Neutrophil (primary cell): ENCODE data around the gene KRTAP5-9.
"Not testable (repeated sequence)": the region's sequence is repeated elsewhere in the genome, so short reads cannot be mapped to it uniquely, and the experiment has no call there.

Experiments used
- H3K27ac ChIP-seq: fragments of 200-600 bp; sonication (generic); 2 replicates; pipeline ENCODE4 v1.5.1; 2016; ENCODE audit warnings: mild to moderate bottlenecking, moderate library complexity
- H3K27me3 ChIP-seq: fragments of 200-600 bp; sonication (generic); 2 replicates; pipeline ENCODE4 v1.6.0; 2016; ENCODE audit warnings: mild to moderate bottlenecking
- H3K36me3 ChIP-seq: fragments of 200-600 bp; sonication (generic); 2 replicates; pipeline ENCODE4 v1.5.1; 2017
- H3K4me1 ChIP-seq, 2 experiments: fragments of 200-600 bp in 1 of 2; sonication (generic) in 1 of 2; 1 replicate in 1 of 2; 2 replicates in 1 of 2; pipeline versions ENCODE4 v1.5.1 to v1.6.1; 2013 to 2016; ENCODE audit warnings: low read depth in 1 of 2, low read length in 1 of 2, mild to moderate bottlenecking in 1 of 2, moderate library complexity in 1 of 2; ENCODE audit not compliant: control insufficient read depth in 1 of 2, insufficient read depth in 1 of 2
- H3K4me3 ChIP-seq, 2 experiments: fragments of 200-600 bp in 1 of 2; sonication (generic) in 1 of 2; 1 replicate in 1 of 2; 2 replicates in 1 of 2; pipeline ENCODE4 v1.5.1; 2013 to 2016; ENCODE audit warnings: low read depth in 1 of 2, low read length in 1 of 2, mild to moderate bottlenecking in 1 of 2, moderate library complexity in 1 of 2
- H3K9me3 ChIP-seq: fragments of 200-600 bp; sonication (generic); 2 replicates; pipeline ENCODE4 v1.5.1; 2016
- TF ChIP-seq, protein P1 (sequence below): fragments of 200-600 bp; sonication (generic); IDR thresholded peaks from 2 replicates; pipeline ENCODE4 v1.5.1; 2016; ENCODE audit warnings: antibody characterized with exemption

The KRTAP5-9 gene

DNA sequence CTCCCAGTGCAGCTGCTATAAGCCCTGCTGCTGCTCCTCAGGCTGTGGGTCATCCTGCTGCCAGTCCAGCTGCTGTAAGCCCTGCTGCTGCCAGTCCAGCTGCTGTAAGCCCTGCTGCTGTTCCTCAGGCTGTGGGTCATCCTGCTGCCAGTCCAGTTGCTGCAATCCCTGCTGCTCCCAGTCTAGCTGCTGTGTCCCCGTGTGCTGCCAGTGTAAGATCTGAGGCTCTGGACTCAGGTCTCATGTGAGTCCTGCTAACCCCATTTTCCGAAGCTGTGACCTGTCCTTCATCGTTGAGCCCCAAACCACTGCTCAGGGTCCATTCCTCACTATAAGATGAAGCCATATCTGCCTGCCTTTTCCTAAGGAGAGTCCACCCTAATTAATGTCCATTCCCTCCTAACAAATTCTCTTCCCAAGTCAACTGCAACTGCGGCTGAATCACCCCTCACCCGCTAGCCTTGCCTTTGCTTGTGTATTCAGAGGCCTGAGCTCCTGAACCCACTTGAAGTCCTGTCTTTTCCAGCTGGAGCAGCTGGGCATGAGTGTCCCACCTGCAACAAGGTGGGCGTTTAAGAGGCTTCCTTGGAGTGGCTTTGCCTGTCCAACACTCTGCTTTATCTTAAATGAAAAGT lies 20.5 kb upstream of the KRTAP5-9 start:
- H3K4me1 ChIP-seq = no peaks in the 10 kb centered on the region
- TF ChIP-seq, protein P1, sequence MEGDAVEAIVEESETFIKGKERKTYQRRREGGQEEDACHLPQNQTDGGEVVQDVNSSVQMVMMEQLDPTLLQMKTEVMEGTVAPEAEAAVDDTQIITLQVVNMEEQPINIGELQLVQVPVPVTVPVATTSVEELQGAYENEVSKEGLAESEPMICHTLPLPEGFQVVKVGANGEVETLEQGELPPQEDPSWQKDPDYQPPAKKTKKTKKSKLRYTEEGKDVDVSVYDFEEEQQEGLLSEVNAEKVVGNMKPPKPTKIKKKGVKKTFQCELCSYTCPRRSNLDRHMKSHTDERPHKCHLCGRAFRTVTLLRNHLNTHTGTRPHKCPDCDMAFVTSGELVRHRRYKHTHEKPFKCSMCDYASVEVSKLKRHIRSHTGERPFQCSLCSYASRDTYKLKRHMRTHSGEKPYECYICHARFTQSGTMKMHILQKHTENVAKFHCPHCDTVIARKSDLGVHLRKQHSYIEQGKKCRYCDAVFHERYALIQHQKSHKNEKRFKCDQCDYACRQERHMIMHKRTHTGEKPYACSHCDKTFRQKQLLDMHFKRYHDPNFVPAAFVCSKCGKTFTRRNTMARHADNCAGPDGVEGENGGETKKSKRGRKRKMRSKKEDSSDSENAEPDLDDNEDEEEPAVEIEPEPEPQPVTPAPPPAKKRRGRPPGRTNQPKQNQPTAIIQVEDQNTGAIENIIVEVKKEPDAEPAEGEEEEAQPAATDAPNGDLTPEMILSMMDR = no peak
- H3K36me3 ChIP-seq = no peaks in the 10 kb centered on the region
- H3K27ac ChIP-seq = no peak overlapping the region
- no peaks in the 10 kb centered on the region for H3K27me3 ChIP-seq
- H3K4me3 ChIP-seq = no peak overlapping the region
- H3K9me3 ChIP-seq = no peaks in the 10 kb centered on the region

DNA sequence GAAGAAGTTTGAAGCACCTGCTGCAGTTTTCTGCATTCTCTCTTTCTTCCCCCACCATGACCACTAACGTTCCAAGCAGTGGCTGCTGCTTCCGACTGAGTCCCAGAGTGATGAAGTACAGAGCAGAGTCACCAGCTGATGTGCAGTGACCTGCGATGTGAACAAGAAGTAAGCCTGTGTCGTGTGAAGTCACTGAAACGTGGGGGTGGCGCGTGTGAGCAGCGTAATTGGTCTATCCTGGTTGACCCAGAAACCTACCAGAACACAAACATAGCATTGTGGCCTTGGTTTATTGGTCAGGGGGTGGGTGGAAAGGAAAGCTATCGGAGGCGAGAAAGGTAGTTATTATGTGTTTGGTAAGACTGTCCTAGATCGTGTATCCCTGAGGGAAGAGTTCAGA lies 17.6 kb upstream of the KRTAP5-9 start:
- Histone ChIP-seq H3K4me1 (no peaks in the 10 kb centered on the region), H3K27ac (no peak overlapping the region), H3K4me3 (no peak overlapping the region), H3K36me3 (no peaks in the 10 kb centered on the region), H3K27me3 (no peaks in the 10 kb centered on the region), H3K9me3 (no peaks in the 10 kb centered on the region)
- TF ChIP-seq, protein P1 = no peak

- H3K9me3 ChIP-seq = no peaks in the 10 kb centered on the region
- no peak overlapping the region for H3K27ac ChIP-seq
- no peak overlapping the region for H3K4me3 ChIP-seq
- no peaks in the 10 kb centered on the region for H3K4me1 ChIP-seq
- TF ChIP-seq, protein P1 = no peak
- H3K27me3 ChIP-seq = no peaks in the 10 kb centered on the region
- no peaks in the 10 kb centered on the region for H3K36me3 ChIP-seq
Measured at GRCh38 chr11:71532036-71532610, 16.1 kb upstream of the KRTAP5-9 start.

DNA sequence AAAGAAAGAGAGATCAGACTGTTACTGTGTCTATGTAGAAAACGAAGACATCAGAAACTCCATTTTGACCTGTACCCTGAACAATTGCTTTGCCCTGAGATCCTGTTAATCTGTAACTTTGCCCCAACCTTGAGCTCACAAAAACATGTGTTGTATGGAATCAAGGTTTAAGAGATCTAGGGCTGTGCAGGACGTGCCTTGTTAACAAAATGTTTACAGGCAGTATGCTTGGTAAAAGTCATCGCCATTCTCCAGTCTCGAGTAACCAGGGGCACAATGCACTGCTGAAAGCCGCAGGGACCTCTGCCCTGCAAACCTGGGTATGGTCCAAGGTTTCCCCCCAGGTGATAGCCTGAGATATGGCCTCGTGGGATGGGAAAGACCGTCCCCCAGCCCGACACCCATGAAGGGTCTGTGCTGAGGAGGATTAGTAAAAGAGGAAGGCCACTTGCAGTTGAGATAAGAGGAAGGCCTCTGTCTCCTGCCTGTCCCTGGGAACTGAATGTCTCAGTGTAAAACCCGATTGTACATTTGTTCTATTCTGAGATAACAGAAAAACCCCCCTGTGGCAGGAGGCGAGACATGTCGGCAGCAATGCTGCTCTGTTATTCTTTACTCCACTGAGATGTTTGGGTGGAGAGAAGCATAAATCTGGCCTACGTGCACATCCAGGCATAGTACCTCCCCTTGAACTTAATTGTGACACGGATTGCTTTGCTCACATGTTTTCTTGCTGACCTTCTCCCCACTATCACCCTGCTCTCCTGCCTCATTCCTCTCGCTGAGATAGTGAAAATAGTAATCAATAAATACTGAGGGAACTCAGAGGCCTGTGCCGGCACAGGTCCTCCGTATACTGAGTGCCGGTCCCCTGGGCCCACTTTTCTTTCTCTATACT lies 13.3 kb upstream of the KRTAP5-9 start:
- not testable (repeated sequence) for H3K27ac ChIP-seq, H3K4me1 ChIP-seq, H3K27me3 ChIP-seq, H3K9me3 ChIP-seq, H3K36me3 ChIP-seq, H3K4me3 ChIP-seq

DNA sequence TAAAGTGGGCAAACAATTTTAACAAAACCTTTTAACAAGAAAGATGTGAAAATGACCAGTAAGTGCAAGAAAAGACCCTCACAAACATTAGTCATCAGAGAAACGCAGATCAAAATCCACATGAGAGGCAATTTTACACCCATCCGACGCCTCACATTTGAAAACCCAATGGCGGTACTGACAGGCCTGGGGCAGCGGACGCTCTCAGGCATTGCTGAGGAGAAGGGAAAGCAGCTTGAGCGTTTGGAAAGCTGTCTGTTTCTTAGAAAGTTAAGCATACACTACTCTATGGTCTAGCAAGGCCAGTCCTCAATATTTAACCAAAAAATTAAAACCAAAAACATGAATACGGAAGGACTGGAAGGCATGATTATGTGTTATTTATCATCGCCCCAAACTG lies 12.4 kb upstream of the KRTAP5-9 start:
- H3K4me3 ChIP-seq = no peak overlapping the region
- no peaks in the 10 kb centered on the region for H3K4me1 ChIP-seq
- H3K36me3 ChIP-seq = no peaks in the 10 kb centered on the region
- H3K27me3 ChIP-seq = no peaks in the 10 kb centered on the region
- no peaks in the 10 kb centered on the region for H3K9me3 ChIP-seq
- TF ChIP-seq, protein P1 = no peak
- H3K27ac ChIP-seq = no peak overlapping the region

- H3K27me3 ChIP-seq = no peaks in the 10 kb centered on the region
- no peaks in the 10 kb centered on the region for H3K9me3 ChIP-seq
- no peak overlapping the region for H3K27ac ChIP-seq
- TF ChIP-seq, protein P1 = no peak
- no peak overlapping the region for H3K4me3 ChIP-seq
- no peaks in the 10 kb centered on the region for H3K4me1 ChIP-seq
- no peaks in the 10 kb centered on the region for H3K36me3 ChIP-seq
Measured at GRCh38 chr11:71537537-71537936, 10.7 kb upstream of the KRTAP5-9 start.

DNA sequence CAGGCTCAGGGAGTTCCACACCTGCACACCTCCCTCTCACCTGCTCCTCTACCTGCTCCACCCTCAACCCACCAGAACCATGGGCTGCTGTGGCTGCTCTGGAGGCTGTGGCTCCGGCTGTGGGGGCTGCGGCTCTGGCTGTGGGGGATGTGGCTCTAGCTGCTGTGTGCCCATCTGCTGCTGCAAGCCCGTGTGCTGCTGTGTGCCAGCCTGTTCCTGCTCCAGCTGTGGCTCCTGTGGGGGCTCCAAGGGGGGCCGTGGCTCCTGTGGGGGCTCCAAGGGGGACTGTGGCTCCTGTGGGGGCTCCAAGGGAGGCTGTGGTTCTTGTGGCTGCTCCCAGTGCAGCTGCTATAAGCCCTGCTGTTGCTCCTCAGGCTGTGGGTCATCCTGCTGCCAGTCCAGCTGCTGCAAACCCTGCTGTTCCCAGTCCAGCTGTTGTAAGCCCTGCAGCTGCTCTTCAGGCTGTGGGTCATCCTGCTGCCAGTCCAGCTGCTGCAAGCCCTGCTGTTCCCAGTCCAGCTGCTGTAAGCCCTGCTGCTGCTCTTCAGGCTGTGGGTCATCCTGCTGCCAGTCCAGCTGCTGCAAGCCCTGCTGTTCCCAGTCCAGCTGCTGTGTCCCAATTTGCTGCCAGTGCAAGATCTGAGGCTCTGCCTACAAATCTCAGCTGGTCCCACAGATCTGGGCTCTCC lies 10.1 kb upstream of the KRTAP5-9 start, which contains the start of gene KRTAP5-8:
Gene KRTAP5-8, plus strand, starts transcription at position 49 of the 689 bp plus-strand sequence. Its CDS starts 31 bp downstream, at position 80.
- H3K36me3 ChIP-seq, H3K4me1 ChIP-seq, H3K9me3 ChIP-seq, H3K27ac ChIP-seq, H3K4me3 ChIP-seq, H3K27me3 ChIP-seq: not testable (repeated sequence)
